GM18505 (cell line): ENCODE measurements around the gene MOG.
"Not testable (repeated sequence)": the region's sequence is repeated elsewhere in the genome, so short reads cannot be mapped to it uniquely, and the experiment has no call there.

Source experiments
- ATAC-seq: cut with Tn5 transposase; IDR thresholded peaks from one replicate; pipeline ENCODE4 v1.9.1; 2021; ENCODE audit not compliant: unreplicated experiment
- POLR2A ChIP-seq: IDR thresholded peaks from 4 replicates; pipeline ENCODE4 v1.6.1; 2011; ENCODE audit warnings: borderline replicate concordance; ENCODE audit not compliant: insufficient read depth, insufficient read length; ENCODE audit errors: extremely low read depth

MOG gene

DNA sequence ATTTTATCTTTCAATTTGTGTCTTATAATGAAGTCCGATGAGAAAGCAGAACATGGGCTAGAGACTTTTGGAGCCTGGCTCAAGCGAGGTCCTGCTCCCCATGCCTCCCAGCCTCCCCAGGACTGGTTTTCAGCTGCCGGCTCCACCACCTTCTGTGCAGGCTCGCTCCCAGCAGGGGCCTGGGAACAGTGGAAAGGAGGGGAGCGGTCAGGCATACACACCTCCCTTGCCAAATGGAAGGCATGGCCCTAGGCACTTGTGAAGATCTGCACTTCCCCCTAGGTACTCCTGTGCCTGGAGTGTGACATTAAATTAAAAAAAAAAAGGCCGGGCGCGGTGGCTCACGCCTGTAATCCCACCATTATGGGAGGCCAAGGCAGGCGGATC, 4.7 kb upstream of the MOG start:
- ATAC-seq, result no peak
- no peak for TF ChIP-seq POLR2A

DNA sequence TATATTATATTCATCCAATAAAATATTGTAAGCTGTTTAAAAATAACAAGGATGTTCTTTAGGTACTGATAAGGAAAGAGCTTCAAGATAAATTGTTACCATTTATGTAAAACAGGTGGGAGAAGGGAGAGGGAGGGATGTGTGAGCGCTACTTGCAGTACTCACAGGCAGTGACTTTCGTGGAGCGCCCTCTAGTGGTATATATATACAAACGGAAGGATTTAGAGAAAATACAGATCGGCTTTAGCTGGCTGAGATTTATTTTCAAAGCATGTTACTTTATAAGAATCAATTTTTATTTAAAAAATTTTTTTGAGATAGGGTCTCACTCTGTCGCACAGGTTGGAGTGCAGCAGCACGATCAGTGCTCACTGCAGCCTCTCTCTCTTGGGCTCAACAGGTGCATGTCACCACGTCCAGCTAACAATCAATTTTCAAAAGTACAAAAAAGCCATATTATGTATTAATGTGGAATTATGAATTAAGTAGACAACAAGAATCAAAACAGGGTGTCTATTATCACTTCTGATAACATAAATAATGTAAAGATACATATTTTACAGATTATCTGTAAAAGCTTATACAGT, 3.3 kb upstream of the MOG start:
- TF ChIP-seq POLR2A, result no peak

DNA sequence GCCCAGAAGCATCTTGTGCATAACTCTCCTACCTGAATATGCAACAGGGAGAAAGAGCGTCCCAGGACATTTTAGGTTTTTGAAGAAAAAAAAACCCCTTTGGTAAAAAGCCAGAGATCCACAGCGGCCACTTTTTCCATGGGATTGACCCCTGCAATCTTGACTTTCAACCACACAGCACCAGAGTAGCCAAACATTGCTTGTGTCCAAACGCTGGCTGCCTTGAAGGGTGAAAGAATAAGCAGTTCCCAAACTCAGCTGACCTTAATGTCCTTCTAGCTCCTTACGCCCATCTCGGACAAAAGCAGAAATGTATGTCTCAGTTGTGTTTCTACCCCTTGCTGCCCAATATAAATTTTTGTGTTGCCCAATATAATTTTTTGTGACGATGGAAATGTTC, 1.2 kb upstream of the MOG start:
- no peak for TF ChIP-seq POLR2A
- ATAC-seq, result no peak

More for the DNA sequence above, 3.3 kb upstream of the MOG start:
- no peak for ATAC-seq

DNA sequence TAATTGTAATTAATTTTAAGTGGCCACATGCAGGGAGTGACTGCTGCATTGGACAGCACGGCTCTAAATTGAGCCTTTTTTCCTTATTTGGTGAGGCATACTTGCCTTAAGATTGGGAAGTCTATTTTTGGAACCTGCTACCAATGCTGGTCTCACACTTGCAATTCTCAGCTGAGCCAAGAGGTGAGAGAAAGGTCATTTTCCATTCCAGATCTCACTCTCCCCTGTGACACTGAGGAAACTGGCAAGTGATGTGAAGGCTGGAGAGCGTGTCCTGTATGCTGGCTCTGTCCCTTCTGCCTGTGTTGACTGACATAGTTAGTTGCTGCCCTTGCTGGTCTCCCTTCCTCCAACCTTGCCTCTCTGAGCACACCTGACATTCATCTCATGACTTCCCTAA, 735 bp upstream of the MOG start:
- no peak for TF ChIP-seq POLR2A

DNA sequence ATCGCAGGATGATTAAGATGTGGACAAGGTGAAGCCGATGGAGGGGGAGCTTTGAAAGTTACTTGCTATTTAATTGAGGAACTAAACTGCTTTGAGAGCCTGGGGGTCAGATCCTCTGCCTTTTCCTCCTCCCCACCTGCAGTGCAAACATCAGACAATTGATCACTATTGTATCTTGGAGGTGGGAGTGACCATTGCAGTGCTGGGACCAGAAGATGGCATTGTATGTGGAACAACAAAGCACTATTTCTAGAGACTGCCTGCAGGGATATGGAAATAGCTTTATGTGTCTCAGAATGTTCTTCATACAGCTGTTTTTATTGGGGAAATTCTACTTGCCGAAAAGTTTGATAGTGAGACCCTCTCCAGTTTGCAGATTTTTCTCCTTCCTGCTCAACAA, 4.2 kb downstream of the MOG start:
- ATAC-seq, result no peak
- TF ChIP-seq POLR2A, result no peak

More for the DNA sequence above, 735 bp upstream of the MOG start:
- no peak for ATAC-seq

DNA sequence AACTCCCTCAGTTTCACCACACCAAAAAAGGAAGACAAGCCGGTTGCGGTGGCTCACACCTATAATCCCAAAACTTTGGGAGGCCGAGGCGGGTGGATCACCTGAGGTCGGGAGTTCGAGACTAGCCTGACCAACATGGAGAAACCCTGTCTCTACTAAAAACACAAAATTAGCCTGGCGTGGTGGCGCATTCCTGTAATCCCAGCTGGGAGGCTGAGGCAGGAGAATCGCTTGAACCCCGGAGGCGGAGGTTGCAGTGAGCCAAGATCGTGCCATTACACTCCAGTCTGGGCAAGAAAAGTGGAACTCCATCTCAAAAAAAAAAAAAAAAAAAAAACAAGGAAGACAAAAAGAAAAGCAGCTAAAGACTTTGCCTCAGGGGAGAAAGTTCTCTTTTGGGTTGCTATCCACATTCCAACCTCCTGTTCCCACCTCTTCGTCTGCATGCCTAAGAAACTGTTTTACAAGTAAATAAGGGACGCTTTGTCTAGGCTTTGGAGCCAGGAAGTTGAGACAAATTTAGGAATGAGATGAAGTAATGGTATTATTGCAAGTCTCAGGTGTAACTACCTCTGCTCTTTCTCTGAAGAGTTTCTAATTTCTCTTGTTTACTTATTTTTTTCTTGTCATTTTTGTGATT, 4.7 kb downstream of the MOG start:
- not testable (repeated sequence) for ATAC-seq

DNA sequence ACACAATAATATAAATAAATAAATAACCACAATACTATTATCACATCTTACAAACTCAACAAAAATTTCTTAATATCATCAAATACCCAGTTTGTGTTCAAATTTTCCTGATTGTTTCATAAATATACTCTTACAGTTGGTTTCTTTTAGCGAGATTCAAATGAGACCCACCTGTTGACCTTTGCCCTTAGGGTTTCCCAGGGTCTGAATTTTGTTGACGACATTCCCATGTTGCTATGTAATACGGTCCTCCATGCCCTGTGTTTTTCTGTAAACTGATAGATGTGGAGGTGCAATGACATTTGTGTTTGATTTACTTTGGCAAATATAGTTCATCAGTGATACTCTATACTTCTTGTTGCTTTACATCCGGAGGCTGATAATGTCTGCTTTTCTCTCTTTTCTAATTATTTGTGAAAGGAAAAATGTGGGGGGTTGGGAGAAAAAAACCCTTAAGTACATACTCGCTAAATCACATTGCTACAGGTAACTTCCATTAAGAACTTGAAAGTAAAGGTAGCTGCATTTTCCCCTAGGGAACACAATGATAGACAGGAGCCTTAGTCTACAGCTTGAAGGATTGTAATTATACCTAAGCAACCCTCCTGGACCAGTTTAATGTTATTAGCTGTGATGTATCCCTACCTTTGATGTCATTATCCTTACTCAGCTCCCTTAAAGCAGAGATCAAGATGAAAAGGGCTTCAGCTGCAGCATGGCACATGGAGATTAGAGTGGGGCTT, 6.6 kb downstream of the MOG start:
- TF ChIP-seq POLR2A, result no peak
- ATAC-seq, result no peak

DNA sequence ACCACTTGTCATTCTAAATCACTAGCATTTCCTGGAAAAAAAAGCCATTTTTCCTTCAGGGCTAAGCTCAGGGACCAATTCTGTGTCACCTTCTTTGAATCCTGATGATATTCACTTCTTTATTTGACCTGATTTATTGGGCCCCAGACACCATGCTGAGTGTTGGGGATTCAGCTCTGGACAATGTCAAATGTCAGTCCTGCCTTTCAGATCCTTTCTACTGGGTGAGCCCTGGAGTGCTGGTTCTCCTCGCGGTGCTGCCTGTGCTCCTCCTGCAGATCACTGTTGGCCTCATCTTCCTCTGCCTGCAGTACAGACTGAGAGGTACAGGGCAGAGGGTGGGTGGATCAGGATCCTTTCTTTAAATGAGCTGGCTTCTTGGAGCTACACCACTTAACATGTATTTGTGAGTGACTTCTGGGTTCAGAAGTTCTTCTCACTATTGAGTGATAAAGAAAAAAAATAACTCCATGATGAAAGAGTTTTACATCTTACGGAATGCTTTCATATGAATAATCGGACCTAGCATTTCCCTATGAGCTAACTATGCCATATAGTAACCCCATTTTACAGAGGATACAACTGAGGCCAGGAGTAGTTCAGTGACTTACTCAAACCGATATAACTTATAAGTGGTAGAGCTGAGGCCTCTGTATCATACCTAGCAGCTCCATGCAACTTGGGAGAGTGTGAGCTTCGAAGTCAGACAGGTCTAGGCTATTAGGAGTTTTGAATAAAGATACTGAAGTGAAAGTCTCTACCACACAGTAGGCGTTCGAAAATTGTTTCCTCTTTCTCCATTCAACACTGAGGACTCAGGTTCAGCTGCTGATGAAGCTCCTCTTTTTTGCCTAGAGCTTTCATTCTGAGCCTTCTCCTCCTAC, 9.3 kb downstream of the MOG start:
- no peak for TF ChIP-seq POLR2A
- ATAC-seq, result no peak

DNA sequence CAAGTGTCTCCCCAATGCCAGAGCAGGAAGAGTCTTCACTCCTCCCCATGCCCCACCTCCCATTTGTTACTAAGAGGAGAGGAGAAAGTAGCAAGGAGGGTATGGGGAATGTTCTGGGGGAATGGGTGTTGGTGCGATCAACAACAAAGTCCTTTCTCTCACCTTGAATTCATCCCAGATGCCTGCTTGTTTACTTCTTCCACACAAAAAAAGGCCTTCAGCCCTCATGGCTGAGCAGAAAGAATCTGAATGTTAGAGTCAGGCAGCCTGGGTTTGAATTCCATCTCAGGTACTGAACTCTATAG, 9.9 kb downstream of the MOG start:
- TF ChIP-seq POLR2A, result no peak
- no peak for ATAC-seq

DNA sequence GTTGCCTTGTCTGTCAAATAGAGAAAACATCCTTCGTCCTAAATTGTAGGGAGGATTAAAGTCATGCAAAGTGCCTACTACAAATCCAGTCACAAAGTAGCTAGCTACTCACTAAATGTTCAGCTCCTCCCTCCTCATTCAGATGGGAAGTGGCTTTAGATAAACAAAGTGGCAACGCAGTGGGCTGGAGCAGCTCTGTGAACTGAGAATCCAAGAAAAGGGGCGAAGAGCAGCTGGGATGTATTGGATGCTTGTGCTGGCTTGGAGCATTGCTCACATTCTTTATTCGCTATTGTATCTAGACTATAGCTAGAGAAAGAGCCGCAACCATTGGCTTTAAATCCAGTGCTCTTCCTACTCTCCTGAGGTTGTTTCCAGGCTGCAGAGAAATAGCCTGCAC, 10.3 kb downstream of the MOG start:
- TF ChIP-seq POLR2A, result no peak
- no peak for ATAC-seq

DNA sequence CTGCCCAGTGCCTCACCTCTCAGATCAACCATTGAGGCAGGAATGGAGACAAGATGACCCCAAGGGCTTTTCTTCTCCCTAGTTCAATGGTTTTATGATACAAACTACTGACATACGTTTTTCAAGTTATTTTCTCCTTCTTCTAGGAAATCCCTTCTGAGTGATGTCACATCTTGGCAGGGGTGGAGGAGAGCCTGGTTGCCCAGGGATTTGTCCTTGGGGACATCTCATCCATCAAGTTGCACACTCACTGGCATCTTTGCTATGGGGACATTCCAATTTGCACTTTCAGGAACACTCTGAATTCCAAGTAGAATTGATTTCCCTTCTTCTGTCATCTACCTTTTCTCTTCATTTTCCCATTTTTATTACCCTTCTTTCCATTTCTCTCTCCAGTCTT, 14.1 kb downstream of the MOG start:
- ATAC-seq, result no peak
- no peak for TF ChIP-seq POLR2A

DNA sequence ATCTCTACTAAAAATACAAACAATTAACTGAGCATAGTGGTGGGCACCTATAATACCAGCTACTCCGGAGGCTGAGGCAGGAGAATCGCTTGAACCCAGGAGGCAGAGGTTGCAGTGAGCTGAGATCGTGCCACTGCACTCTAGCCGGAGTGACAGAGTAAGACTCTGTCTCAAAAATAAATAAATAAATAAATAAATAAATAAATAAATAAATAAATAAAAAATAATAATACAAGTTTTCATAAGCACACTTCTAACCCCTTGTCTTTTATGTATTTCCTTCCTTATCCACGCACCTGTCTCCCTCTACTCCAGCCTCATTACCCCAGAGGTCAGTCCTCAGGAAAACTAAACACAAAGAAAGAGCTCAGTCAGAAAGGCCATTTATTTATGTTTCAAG, 15.2 kb downstream of the MOG start:
- not testable (repeated sequence) for ATAC-seq

DNA sequence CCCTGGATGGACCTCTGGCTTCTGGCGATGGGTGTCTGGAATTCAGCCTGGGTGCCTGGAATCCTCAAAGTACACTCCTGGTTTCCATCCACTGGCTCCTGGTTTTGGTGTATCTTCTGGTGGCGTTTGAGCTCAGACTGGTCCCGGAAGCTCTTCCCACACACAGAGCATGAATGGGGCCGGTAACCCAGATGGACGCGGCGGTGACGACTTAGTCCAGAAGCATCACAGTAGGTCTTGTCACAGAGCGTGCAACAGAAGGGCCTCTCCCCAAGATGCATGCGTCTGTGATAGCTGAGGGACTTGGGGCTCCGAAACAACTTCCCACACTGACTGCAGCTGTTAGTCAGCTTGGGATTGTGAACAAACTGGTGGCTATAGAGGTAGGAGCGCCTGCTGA, 16.3 kb downstream of the MOG start:
- TF ChIP-seq POLR2A, result no peak
- ATAC-seq, result no peak

DNA sequence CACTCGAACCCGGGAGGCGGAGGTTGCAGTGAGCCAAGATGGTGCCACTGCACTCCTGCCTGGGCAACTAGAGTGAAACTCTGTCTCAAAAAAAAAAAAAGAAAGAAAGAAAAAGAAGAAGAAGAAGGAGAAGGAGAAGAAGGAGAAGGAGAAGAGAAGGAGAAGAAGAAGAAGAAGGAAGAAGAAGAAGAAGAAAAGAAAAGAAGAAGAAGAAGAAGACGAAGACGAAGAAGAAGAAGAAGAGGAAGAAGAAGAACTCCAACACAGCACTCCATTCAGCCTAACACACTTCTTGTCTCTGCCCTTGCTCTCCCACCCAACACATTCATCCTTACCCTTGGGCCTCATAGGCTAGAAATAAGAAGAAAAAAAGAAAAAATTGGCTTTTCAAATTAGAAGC, 17.1 kb downstream of the MOG start:
- no peak for TF ChIP-seq POLR2A
- ATAC-seq, result no peak

DNA sequence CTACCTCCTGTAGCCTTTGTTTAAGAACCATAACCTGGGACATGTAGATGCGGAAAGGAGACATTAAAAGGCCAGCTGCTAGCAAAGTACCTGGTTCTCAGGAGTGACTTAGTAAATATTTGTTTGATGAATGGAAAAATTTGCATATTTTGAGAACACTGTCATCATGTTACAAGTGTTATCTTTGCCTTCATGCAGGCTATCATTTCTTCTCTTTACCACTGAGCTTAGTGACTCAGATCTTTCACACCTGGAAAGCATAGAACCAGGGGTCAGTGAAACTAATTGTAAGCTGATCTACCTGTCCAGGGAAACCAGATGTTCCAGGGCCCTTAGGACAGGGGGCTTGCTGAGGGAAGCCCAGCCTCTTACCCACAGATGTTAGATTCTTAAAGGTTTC, 18.7 kb downstream of the MOG start:
- ATAC-seq, result no peak
- no peak for TF ChIP-seq POLR2A
